Osteoblast (primary cell): Measurements from ENCODE around the gene PTPRT. TPM values are rescaled to one million over a fixed set of nuclear protein-coding genes. Genes with fewer than 3 reads are reported as not detected.

Experiments
- DNase-seq: peaks from one replicate; pipeline ENCODE4 v3.0.0; 2011; ENCODE audit warnings: low spot score, mixed read lengths; ENCODE audit not compliant: insufficient read length; ENCODE audit errors: missing footprints
- H2AFZ ChIP-seq: 2 replicates; pipeline ENCODE4 v1.6.0; 2011; ENCODE audit warnings: mild to moderate bottlenecking, low read length
- H3K27ac ChIP-seq: 2 replicates; pipeline ENCODE4 v1.5.1; 2011; ENCODE audit warnings: mild to moderate bottlenecking, low read depth, low read length, moderate library complexity
- H3K27me3 ChIP-seq: 2 replicates; pipeline ENCODE4 v1.6.0; 2012; ENCODE audit warnings: mild to moderate bottlenecking, control low read depth, inconsistent platforms, low read length, moderate library complexity; ENCODE audit not compliant: insufficient read depth
- H3K36me3 ChIP-seq: 2 replicates; pipeline ENCODE4 v1.5.1; 2011; ENCODE audit warnings: mild to moderate bottlenecking, low read length, control low read depth, moderate library complexity; ENCODE audit not compliant: insufficient read depth
- H3K4me1 ChIP-seq: 2 replicates; pipeline ENCODE4 v1.5.1; 2011; ENCODE audit warnings: mild to moderate bottlenecking, low read length, control low read depth, moderate library complexity; ENCODE audit not compliant: insufficient read depth
- H3K4me2 ChIP-seq: 2 replicates; pipeline ENCODE4 v1.6.0; 2011; ENCODE audit warnings: mild to moderate bottlenecking, low read length; ENCODE audit not compliant: insufficient read depth
- H3K4me3 ChIP-seq: fragments of 200-600 bp; sonication (generic); 3 replicates; pipeline ENCODE4 v1.5.1; 2012; ENCODE audit warnings: mild to moderate bottlenecking, low read length, inconsistent platforms; ENCODE audit not compliant: insufficient read depth
- H3K79me2 ChIP-seq: 2 replicates; pipeline ENCODE4 v1.6.0; 2012; ENCODE audit warnings: mild to moderate bottlenecking, low read length, control low read depth, inconsistent platforms; ENCODE audit not compliant: insufficient read depth
- H3K9me3 ChIP-seq: 2 replicates; pipeline ENCODE4 v1.5.1; 2011; ENCODE audit warnings: low read depth, low read length, control low read depth
- H4K20me1 ChIP-seq: 2 replicates; pipeline ENCODE4 v1.6.0; 2012; ENCODE audit warnings: mild to moderate bottlenecking, low read length, control low read depth; ENCODE audit not compliant: insufficient read depth
- total RNA-seq: library from RNA; depleted of rRNA; stranded (reverse); fragments of >200 nt; gene quantifications from 2 replicates; pipeline ENCODE4 v1.2.3, GENCODE V29; 2012
- TF ChIP-seq, protein P1 (sequence below): IDR thresholded peaks from 2 replicates; pipeline ENCODE4 v1.5.1; 2011; ENCODE audit warnings: mild to moderate bottlenecking, low read depth, low read length, moderate library complexity; ENCODE audit errors: extremely low read depth

PTPRT gene
- total RNA-seq, 1 donor, result not detected

- no peak overlapping the region for H3K4me3 ChIP-seq
- TF ChIP-seq, protein P1, sequence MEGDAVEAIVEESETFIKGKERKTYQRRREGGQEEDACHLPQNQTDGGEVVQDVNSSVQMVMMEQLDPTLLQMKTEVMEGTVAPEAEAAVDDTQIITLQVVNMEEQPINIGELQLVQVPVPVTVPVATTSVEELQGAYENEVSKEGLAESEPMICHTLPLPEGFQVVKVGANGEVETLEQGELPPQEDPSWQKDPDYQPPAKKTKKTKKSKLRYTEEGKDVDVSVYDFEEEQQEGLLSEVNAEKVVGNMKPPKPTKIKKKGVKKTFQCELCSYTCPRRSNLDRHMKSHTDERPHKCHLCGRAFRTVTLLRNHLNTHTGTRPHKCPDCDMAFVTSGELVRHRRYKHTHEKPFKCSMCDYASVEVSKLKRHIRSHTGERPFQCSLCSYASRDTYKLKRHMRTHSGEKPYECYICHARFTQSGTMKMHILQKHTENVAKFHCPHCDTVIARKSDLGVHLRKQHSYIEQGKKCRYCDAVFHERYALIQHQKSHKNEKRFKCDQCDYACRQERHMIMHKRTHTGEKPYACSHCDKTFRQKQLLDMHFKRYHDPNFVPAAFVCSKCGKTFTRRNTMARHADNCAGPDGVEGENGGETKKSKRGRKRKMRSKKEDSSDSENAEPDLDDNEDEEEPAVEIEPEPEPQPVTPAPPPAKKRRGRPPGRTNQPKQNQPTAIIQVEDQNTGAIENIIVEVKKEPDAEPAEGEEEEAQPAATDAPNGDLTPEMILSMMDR, result no peak
- H3K36me3 ChIP-seq, result no peaks in the 10 kb centered on the region
- H3K9me3 ChIP-seq, result peaks cover 4% of the 10 kb centered on the region
- H4K20me1 ChIP-seq, result no peaks in the 10 kb centered on the region
- no peaks in the 10 kb centered on the region for H3K4me1 ChIP-seq
- no peak overlapping the region for H3K27ac ChIP-seq
- no peak overlapping the region for H2AFZ ChIP-seq
- H3K27me3 ChIP-seq, result no peaks in the 10 kb centered on the region
- no peak overlapping the region for H3K4me2 ChIP-seq
- no peak for DNase-seq
- no peaks in the 10 kb centered on the region for H3K79me2 ChIP-seq
These were observed 1122.5 kb downstream of the PTPRT start for GRCh38 chr20:42067174-42067573.

- Histone ChIP-seq H3K27ac (no peak overlapping the region), H3K4me2 (no peak overlapping the region), H4K20me1 (no peaks in the 10 kb centered on the region), H3K36me3 (no peaks in the 10 kb centered on the region), H3K79me2 (no peaks in the 10 kb centered on the region), H3K4me1 (no peaks in the 10 kb centered on the region), H3K9me3 (peaks cover 2% of the 10 kb centered on the region), H2AFZ (no peak overlapping the region), H3K27me3 (no peaks in the 10 kb centered on the region), H3K4me3 (no peak overlapping the region)
- TF ChIP-seq, protein P1, result no peak
- DNase-seq, result no peak
These were observed 1126.6 kb downstream of the PTPRT start for GRCh38 chr20:42063141-42063540.

DNA sequence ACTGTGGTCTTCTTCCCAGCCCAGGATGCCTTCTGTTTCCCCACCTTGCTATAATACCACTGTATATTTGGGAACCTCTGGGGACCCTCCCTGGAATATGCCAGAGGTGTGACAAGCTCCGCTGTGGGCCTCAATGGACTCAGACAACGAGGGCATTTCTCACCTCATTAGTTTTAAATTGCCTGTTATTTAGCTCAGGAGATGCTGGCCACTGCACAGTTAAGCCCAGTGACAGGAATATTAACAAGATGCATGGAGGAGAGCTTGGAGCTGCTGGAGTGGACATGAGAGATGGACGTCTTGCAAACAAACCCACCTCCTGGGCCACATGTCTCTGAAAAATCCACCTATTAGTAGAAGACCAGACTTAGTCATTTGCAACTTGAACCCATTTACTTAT is 1136.4 kb downstream of the PTPRT start:
- H4K20me1 ChIP-seq, result no peaks in the 10 kb centered on the region
- no peaks in the 10 kb centered on the region for H3K27me3 ChIP-seq
- no peak for DNase-seq
- no peaks in the 10 kb centered on the region for H3K79me2 ChIP-seq
- no peaks in the 10 kb centered on the region for H3K9me3 ChIP-seq
- H2AFZ ChIP-seq, result no peak overlapping the region
- no peaks in the 10 kb centered on the region for H3K4me1 ChIP-seq
- no peak overlapping the region for H3K27ac ChIP-seq
- no peaks in the 10 kb centered on the region for H3K36me3 ChIP-seq
- H3K4me2 ChIP-seq, result no peak overlapping the region
- TF ChIP-seq, protein P1, result no peak
- no peak overlapping the region for H3K4me3 ChIP-seq

DNA sequence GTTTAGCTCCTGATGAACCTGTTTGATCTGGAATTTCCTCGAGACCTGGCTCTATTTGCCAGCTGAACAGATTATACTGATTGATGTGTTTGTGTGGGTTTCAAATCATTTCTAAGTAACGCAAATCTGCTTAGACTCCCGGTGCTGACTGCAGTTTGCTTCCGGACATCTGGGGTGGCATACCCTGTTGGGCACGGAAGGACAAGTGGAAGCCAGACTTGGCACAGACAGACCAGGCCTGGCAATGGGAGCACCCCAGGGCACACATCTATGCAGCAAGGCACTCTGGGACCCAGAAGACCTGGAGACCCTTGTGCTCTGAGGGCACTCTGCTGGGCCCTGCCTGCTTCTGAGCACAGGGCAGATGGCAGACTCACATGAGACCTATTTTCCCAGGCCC is 1137.8 kb downstream of the PTPRT start:
- H4K20me1 ChIP-seq, result no peaks in the 10 kb centered on the region
- no peaks in the 10 kb centered on the region for H3K36me3 ChIP-seq
- H3K4me3 ChIP-seq, result no peak overlapping the region
- no peak for DNase-seq
- no peak overlapping the region for H3K4me2 ChIP-seq
- H2AFZ ChIP-seq, result no peak overlapping the region
- H3K27me3 ChIP-seq, result no peaks in the 10 kb centered on the region
- H3K79me2 ChIP-seq, result no peaks in the 10 kb centered on the region
- no peaks in the 10 kb centered on the region for H3K9me3 ChIP-seq
- no peaks in the 10 kb centered on the region for H3K4me1 ChIP-seq
- H3K27ac ChIP-seq, result no peak overlapping the region
- TF ChIP-seq, protein P1, result no peak
